Fibroblast of skin of left biceps (primary cell): ENCODE data around the gene TRAPPC2L.
"Not testable (repeated sequence)": the region's sequence is repeated elsewhere in the genome, so short reads cannot be mapped to it uniquely, and the experiment has no call there.

Source experiments
- DNase-seq, 2 experiments: peaks; one replicate each; pipeline ENCODE4 v3.0.0-alpha.2; 2013; ENCODE audit warnings: low read depth in 2 of 2

TRAPPC2L gene

DNA sequence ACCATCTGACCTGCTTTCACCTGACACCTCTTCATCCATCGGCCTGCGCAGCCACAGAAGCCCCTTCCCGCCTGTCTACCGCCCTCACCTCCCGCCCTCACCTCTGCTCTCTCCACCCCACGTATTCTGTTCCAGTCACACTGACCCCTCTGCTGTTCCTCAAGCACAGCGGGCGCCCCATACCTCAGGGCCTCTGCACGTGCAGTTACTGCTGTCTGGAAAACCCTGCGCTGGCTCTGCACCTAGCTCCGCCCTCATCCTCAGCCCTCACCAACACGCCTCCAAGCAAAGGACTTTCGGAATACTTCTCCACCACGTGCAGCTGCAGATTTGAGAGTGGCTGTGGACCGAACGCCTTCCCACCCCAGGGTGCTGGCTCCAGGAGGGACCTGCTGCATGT lies 34.2 kb downstream of the TRAPPC2L start:
- no peak for DNase-seq

DNA sequence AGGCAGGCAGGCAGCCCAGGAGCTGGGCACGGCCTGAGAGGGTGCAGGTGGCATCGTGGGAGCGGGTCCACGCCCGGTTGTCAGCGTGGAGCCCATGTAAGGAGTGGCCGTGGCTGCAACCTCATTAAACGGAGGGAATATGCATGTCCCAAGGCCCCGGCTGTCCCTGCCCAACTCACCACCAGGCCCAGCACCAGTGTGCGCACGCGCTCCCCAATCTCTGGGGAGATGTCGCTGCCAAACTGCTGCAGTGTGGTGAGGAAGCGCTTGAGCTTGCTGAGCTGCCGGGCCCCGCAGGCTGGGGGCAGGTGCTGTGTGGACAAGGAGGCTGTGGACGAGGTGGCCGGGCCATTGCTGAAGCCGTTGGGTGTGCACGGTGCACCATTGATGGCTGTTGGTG lies 35.1 kb downstream of the TRAPPC2L start:
- DNase-seq: no peak

DNA sequence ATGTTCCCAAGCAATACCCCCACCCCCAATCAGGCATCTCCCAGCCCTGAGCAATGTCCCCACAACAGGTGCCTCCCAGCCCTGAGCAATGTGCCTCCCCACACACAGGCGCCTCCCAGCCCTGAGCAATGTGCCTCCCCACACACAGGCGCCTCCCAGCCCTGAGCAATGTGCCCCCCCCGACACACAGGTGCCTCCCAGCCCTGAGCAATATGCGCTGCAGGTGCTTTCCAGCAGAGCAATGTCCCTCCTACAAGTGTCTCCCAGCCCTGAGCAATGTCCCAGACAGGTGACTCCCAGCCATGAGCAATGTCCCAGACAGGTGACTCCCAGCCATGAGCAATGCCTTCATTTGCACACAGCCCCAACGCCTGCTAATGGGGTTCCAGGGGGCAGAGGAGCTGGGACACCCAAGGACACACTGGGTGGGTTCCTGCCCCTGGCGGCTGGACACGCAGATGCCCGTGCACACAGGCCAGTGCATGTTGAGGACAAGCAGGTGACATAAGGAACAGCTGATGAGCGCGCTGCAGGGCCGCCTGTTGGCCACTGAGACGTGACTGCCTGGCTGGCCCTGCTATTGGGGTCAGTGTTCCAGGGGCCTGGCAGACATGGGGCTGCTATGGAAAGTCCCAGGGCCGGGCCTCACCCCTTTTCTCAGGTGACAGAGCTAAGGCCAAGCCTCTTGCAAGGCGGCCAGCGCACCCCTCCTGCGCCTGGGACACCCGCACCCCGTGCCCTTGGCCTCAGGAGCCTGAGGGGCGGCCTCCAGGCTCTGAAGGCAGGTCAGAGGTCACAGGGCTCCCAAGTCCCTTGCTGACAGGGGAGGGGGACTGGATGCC lies 36.4 kb downstream of the TRAPPC2L start:
- DNase-seq: no peak

DNA sequence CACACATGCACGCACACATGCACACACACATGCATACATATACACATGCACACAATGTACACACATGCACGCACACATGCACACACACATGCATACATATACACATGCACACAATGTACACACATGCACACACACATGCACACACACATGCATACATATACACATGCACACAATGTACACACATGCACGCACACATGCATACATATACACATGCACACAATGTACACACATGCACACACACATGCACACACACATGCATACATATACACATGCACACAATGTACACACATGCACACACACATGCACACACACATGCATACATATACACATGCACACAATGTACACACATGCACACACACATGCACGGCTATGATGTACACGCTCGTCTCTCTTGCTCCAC lies 37.3 kb downstream of the TRAPPC2L start:
- DNase-seq: not testable (repeated sequence)

DNA sequence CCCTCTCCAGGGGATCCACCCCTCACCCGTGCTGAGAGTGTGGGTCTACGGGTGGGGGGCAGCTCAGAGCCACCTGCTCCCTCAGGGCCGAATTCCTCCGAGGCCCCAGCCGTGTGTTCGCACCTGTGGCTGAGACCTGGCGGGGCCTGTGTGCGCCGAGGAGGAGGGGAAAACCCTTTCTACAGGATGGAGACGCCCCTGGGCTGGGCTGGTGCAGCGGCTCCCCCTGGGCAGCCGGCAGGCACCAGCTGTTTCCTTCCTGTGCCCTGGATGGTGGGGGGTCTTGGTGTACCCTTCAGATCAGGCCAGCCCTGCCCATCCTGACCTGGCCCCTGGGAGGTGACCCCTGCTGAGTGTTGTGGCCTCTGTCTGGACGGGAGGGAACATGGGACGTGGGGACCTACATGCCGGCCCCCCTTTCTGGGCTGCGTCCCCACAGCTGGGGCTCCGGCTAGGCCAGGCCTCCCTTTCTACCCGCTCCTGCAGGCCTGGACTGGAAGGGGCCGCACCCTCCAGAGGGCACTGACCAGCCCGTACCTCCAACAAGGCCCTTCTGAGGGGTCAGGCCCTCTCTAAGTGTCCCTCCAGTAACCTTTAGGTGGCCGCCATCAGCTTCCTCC lies 37.9 kb downstream of the TRAPPC2L start:
- no peak for DNase-seq

DNA sequence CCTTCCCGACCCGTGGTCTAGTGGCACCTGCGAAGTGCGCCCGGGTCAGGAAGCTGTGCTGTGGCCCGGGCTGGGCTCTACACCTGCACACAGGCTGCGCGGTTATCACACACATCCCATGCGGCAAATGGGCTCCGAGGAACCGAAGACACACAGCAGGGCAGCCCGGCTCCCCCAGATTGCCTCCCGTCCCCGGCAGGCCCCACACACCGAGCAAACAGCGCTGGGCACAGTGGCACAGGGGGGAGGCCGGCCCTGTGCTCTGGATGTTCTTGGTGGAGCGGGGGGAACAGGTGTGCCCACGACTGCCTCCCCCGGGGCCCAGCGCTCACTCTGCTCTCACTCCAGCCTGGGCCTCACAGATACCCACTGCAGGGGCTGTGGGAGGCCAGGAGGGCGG lies 38.4 kb downstream of the TRAPPC2L start:
- DNase-seq: no peak

DNA sequence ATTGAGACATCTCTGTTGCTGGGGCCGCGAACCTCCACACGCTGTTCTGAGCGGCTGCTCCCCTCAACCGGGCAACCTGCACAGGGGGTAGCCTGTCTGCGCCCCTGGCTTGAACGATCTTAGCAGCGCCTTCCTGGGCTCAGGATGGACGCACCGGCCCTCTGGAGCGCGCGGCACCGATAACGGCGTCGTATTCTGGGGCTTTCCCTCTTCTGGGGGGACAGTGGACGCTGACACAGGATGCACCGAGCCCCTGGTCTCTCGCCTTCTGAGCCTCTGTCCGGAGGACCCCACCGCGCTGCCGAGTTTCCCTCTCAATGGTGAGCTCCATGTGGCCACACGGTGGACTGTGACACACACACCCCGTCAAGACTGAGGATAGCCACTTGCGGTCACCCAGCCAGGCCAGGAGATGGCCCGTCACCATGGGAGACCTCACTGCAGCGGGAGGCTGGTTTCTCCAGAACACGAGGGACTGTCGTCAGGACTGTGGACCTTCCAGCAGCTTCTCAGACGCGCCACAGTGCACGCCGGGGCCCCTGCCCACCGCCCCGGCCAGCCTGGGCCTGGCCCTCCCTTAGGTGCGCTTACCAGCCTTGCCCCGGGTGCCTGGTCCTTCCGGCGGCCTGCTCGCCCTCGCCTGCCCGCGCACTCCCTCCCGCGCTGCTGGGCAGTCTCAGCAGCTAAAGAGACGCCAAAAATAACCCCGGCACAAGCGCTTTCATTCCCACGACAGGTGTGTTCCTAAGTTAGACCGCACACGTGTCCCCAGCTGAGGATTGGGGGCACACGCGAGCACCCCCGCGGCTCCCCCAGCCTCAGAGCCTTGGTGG lies 39.5 kb downstream of the TRAPPC2L start:
- no peak for DNase-seq

DNA sequence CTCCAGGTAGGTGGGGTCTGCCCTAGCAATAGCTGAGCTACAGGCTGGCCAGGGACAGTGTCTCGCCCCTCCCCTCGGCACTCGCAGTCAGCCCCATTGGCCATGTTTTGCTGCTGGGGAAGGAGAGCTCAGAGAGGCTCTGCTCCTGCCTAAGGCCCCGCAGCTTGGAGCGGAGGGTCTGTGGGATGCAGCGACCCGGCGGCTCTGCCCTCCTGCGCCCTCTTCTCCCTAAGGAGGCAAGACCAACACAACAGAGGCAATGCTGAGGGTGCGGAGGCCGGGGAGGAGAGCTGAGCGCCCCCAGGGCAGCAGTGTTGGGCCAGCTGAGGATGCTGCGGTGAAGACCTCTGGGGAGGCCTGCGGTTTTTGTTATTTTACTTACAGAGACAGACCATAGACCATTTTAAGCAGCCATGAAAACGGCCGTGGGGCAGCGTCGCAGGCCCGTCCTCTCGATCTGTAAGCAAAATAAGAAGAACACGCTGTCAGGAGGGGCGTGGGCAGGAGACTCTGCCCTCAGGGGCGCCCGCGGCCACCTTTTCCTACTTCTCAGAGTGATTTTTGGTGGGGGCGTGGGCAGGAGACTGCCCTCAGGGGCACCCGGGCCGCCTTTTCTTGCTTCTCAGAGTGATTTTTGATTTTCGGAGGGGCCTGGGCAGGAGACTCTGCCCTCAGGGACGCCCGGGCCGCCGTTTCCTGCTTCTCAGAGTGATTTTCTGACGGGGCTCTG lies 40.9 kb downstream of the TRAPPC2L start:
- DNase-seq: no peak

DNA sequence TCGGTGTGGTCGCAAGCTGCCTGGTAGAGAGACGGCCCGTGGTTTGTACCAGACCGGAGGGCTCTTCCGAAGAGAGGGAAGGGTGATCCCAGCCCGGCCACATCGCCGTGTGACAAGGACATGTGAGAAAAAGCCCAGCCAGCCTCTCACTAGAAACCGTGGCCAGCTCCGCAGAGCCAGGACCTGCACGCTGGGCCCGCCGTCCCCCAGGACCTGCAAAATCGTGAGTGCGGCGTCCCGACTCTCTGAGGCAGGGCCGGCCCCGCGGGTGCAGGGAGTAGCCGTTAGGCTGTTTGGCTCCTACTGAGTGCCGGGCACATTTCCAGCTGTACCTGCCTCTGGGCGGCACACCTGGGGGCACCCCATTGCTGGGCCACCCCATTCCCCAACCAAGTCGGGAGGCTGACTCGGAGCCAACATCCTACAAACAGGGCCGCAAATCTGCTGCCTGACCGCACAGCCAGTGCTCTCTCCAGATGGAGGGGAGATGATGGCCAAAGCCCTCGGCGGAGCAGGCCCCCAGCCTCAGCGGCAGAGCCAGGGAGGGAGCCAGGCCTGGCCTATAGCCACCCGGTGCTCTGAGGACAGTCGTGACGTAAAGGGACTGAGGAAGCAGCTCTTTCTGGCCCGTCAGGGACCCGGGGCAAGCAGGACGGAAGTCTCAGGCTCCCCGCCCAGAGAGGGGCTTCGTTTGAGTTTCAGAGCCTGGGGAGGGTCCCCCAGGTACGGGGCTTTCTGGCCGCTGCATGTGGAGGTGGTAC lies 43.2 kb downstream of the TRAPPC2L start:
- no peak for DNase-seq

DNA sequence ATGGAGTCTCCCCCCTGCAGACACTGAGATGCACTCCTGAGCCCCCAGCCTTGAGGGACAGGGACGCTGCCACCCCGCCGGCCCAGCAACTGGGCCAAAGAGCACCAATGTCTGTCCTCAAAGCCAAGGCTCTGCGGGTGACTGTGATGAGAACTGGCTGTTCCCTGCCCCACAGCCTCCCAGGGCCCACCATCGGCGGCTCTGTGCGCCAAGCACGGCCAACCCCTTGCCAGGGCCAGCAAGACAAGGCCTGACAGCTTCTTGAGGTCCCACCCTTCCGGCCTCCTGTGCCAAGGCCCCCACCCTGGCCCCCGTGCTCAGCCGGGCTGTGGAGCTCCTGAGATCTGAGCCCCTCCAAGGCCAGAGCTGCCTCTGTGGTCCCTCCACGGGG lies 43.7 kb downstream of the TRAPPC2L start:
- no peak for DNase-seq

DNA sequence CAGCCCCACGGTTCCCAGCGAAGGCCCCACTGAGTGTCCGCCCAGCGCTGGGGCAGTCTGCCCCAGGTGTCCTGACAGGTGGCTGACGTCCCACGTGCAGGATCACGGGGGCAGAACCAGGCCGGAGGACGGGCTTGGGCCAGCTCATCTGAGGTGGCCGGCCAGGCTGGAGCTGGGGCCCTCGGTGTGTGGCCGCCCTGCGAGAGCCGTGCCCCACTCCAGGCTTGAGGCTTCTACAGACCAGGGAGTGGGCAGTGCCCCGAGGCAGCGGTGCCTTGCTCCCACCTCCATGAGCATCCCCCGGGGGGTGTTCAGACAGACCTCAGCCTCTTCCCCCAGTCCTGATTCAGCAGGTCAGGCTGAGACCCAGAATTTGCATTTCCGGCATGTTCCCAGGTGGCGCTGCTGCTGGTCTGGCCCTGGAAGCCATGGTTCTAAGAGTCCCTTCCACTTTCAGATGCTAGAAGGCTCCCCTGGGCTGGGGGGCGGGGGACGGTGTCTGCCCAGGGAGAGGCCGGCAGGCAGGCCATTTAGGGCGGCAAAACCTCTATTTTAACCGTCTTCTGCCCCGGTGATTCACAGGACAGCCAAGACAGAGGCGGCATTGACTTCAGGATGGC lies 44.9 kb downstream of the TRAPPC2L start:
- no peak for DNase-seq

DNA sequence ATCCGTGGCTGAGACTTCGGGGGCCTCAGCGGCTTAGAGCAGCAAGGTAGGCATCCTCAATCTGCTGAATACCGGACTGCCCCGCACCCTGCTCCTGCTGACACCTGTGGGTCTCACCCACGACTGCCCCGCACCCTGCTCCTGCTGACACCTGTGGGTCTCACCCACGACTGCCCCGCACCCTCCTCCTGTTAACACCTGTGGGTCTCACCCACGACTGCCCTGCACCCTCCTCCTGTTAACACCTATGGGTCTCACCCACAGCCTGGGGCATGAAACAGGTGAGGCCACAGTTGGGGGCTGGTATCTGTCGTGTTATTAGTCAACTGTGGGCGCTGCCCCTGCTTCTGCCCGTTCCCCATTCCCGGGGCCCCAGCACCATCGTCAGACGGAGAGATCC lies 45.8 kb downstream of the TRAPPC2L start:
- DNase-seq: no peak

DNA sequence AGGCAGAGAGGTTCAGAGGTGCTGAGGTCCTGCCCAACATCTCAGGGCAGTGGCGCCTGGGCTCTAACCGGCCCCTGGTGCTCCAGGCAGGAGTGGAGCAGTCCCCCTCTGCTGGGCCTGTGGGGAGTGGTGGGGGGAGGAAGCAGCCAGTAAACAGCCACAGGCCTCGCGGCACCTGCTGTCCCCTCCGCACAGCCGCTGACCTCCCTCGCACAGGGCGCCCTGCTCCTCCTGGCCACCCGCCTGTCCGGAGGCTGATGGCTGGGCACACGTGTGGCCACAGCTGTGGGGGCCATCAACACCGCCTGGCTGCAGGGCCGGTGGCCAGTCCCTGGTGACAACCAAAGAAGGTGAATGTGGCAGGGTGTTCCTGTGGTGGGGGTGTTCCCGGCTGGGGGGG lies 46.3 kb downstream of the TRAPPC2L start:
- DNase-seq: no peak

DNA sequence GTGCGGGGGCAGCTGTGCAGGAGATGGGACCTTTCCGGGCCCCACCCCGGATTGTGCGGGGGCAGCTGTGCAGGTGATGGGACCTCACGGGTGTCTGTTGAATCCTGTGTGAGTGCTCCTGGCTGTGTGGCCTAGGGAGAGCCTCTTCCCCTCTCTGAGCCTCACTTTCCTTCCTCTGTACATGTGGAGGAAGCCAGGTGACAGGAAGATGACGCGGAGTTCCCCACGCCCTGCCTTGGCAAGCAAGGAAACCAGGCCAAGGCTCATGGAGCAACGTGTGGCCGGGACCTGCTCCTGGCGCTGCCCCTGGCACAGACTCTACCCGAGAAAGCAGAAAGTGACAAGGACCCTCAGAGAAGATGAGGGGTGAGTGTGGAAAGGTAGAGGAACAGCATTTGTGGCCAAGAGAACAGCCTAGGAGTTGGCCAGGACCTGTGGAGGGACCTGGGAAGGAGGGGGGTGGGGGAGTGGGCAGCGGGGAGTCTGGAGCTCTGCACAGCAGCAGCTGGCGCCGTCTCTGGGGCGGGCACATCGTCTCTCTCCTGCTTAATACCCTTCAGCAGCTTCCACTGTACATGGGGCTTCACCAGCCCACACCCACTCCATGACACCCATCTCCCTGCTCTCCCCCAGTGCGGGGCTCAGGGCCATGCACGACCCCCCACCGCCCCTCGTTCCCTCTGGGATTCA lies 47.9 kb downstream of the TRAPPC2L start:
- DNase-seq: no peak

DNA sequence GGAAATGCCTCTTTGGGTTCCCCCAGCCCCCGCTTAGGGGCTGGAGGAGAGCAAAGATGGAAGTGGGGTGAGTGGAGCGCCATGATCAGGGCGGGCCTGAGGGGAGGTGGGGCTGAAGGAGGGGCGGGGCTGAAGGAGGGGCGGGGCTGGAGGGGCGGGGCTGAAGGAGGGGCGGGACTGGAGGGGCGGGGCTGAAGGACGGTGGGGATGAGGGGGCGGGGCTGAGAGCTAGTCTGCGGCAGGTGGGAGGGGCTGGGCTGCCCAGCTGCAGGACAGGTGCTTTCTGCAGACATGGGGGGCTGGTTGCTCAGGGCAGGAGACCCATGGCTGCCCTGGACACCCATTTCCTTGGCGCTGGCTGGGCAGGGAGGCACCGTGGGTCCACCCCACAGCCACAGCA lies 48.6 kb downstream of the TRAPPC2L start:
- DNase-seq: no peak

DNA sequence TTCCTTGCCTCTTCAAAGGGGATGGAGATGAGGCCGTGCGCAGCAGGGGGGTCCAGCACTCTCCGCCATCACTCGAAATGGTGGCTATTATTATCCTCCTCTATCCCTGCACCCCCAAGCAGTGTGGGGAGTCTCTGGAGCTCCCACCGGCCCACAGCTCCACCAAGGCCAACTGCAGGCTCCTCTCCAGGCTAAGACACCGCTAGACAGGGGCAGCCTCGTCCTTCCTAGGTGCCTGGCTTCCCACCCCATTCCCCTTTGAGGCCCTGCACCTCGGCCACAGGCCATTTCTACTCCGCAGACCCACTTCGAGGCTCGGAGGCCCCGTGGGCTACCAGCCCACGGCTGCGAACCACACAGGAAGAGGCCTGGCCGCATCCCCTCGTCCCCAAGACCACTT lies 49.1 kb downstream of the TRAPPC2L start:
- DNase-seq: no peak

DNA sequence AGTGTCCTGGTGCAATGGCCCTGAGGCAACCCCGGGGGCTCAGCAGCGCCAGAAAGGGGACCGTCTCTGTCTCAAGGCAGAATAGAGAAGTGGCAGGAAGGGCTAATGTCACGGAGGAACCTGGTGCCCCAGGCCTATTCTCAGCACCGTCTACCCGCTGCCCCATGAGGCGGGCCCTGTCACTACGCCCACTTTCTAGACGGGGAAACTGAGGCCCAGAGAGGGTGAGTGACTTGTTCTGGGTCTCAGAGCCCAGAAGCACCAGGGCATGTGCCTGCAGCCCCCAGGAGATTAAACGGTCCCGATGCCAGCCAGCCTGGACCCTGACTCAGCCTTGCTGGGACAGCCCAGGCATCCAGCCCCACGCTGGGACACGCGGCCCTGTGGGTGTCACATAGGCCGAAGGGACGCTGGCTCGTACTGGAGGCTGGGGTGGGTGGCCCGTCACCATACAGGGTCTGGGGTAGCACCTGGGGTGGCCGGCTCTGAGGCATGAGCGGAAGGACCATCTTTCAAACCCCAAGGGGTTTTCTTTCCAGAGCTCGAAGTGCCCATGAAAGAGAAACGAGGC lies 49.7 kb downstream of the TRAPPC2L start:
- DNase-seq: no peak

DNA sequence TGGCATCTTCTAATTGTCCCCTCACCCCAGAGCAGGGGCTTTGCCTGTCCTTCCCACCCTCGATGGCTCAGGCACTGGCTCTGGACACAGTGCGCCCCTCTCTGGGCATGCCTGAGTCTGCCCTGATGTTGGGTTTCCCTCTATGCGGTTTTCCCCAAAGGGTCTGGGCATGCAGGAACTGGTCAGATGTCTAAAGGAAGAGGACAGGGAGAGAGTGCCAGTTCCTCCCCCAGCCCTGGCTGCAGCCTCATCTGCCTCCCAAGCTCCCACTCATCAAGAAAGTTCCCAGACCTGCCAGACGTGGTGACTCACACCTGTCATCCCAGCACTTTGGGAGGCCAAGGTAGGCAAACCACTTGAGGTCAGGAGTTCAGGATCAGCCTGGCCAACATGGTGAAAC lies 50.8 kb downstream of the TRAPPC2L start:
- DNase-seq: no peak

DNA sequence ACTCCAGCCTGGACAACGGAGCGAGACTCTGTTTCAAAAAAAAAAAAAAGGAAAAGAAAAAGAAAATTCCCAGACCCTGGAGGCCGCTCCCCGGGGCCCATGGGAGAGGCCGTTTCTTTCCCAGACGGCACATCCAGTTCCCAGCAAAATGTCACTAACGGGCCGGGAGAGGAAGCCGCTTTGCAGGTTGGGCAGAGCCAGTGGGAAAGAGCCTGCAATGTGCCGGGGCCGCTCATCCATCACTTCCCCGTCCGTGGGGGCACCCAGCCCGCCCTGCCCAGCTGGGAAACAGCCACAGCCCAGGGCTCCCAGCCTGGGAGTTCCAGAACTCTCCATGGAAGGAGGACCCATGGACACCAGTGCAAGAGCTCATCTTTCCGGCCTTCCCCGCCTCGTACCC lies 51.4 kb downstream of the TRAPPC2L start:
- no peak for DNase-seq
